OCI-LY1 (cell line): ENCODE results near the gene FBXL22.

Experiments used
- EZH2 ChIP-seq: fragments of 200-600 bp; sonication (generic), shearing (Covaris generic); IDR thresholded peaks from 2 replicates; pipeline ENCODE4 v1.8.0; 2017; ENCODE audit warnings: borderline replicate concordance, mixed run types, mild to moderate bottlenecking, antibody characterized with exemption, low read length, moderate library complexity, mixed read lengths
- TF ChIP-seq, protein P1 (sequence below): fragments of 200-600 bp; sonication (generic), shearing (Covaris generic); IDR thresholded peaks from 2 replicates; pipeline ENCODE4 v1.5.1; 2017; ENCODE audit warnings: mild to moderate bottlenecking, antibody characterized with exemption, low read length, moderate library complexity, mixed read lengths

DNA sequence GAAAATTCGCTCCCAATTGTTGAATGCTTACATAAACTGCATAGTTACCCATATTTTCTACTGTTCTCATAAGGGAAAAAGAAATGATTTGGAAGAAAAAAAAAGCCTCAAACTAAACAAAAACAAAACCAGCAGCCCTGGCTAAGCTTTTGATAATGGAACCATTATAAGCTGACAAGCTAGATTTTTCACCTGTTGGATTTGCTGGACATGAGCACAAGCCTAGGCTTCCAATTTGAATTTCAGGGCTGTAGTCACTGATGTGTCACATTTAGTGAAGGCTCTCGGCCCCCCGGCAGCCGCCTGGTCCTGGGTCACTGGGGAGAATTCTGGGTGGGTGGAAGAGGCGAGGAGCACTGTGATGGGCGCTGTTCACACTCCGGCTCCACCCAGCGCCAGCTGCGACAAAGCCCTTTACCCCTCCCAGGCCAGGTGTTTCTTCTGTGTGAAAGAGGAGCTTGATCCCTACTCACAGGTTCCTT, 4.6 kb downstream of the FBXL22 start:
- TF ChIP-seq, protein P1, sequence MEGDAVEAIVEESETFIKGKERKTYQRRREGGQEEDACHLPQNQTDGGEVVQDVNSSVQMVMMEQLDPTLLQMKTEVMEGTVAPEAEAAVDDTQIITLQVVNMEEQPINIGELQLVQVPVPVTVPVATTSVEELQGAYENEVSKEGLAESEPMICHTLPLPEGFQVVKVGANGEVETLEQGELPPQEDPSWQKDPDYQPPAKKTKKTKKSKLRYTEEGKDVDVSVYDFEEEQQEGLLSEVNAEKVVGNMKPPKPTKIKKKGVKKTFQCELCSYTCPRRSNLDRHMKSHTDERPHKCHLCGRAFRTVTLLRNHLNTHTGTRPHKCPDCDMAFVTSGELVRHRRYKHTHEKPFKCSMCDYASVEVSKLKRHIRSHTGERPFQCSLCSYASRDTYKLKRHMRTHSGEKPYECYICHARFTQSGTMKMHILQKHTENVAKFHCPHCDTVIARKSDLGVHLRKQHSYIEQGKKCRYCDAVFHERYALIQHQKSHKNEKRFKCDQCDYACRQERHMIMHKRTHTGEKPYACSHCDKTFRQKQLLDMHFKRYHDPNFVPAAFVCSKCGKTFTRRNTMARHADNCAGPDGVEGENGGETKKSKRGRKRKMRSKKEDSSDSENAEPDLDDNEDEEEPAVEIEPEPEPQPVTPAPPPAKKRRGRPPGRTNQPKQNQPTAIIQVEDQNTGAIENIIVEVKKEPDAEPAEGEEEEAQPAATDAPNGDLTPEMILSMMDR = no peak
- TF ChIP-seq EZH2 = no peak
